Epithelial cell of prostate (primary cell): ENCODE measurements around the gene CD83.
A peak's percentile ranks its signal among the peaks of the same experiment; 100 is the strongest.

Experiments
- DNase-seq: peaks from one replicate; pipeline ENCODE4 v3.0.0-alpha.2; 2011; ENCODE audit warnings: low read depth, low spot score
- H3K27ac ChIP-seq: fragments of 450-650 bp; 2 replicates; pipeline ENCODE4 v1.5.1; 2017; ENCODE audit warnings: mild to moderate bottlenecking

CD83 gene

DNA sequence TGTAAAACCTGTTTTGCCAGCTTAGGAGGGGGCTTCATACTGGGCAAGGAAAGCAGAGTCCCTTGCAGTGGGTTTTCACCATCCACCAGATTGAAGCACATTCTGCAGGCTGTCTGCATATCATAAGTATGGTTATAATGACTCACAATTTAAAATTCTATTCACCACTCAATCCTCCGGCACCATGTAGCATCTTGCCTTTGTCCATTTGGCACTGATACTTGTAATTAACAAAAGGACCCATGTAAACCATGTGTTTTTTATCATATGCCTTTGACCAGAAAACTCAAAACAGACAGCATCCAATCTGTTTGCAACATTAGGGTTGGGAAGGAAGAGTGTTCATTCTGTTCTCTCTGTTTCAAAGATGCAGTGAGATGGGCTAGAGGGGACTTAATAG lies 3.0 kb downstream of the CD83 start:
- no peak for DNase-seq
- no peak overlapping the region for H3K27ac ChIP-seq

DNA sequence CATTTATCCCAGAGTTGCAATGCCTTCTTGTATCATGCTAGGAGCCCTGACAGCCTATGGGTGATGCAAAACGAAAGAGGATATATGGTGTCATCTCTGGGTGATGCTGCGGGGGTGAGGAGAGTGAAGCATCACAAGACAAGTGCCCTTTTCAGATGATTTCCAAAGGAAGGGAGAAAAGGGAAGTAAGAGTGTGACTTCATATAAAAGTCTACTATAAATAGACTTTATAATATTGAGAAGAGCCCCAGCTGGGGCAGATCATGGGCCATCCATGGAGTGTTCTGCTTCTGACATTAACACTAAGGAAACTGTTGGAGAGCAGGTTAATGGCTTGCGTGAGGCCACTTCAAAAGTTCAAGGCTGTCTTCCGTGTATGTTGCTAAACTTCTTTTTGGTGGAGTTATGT lies 4.4 kb downstream of the CD83 start:
- H3K27ac ChIP-seq, result no peak overlapping the region
- no peak for DNase-seq

DNA sequence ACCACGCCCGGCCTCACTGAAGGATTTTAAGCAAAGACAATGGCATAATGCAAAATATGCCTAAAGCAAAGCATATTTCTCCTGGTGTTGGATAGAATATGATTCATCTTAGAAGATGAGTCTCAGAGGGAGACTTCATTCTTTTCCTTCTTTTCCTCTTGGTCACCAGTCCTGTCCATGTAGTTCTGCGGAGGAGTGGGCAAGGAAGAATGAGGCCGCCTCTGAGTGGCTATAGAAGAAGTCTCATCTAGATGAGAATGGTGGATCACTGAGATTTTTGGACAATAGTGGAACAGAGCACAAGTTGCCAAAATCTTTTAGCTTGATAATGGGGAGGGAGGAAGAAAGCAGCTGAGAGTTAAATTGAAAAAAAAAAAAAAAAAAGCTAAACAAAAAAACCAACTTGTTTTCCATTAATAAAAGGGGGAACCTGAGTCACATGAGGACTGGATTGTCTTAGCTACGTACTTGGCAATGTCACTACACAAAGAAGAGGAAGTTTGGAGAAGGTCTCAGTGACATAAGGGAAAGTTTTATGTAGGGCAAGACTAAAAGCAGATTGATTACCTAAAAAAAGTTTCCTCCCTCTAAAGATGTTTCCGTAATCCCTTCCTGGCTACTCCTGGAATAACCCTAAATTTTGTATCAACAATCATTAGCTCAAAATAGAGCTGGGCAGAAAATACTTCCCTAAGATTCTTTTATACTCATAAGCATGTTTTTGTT lies 6.0 kb downstream of the CD83 start:
- H3K27ac ChIP-seq, result no peak overlapping the region
- no peak for DNase-seq

DNA sequence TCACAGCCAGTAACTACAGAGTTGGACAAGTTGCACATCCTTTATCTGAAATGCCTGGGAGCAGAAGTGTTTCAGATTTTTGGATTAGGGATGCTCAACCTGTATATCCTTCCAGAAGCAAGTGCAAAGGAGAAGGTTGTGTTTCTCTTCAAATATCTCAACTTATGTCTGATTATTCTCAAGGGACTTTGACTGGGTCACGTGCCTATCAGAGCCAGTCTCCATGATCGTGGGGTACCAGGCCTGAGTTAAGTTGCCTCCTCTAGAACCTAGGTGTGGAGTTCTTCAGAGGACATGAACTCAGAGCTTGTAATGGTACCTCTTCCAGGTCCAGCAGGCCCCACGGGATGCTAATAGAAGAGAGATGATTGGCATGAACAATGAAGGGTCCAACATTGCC lies 7.8 kb downstream of the CD83 start:
- no peak for DNase-seq

DNA sequence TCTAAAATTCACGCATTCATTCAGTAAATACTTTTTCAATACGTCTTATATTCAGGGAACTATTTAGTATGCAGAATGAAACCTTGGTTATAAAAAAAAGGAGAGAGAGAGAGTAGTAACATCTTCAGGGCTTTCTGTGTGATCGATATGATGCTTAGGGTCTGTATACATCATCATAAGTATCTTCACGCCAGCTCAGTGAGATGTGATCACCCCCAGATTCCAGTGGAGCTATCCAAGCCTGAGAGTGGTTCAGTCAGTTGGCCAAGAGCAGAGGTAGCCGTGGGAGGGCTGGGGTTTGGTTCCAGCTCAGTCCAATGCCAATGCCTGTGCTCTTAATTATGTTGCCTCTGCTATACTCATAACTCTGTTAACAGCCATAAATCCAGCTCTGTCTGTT lies 8.6 kb downstream of the CD83 start:
- H3K27ac ChIP-seq, result no peak overlapping the region
- DNase-seq, result no peak

More for the DNA sequence above, 7.8 kb downstream of the CD83 start:
- H3K27ac ChIP-seq, result no peak overlapping the region

DNA sequence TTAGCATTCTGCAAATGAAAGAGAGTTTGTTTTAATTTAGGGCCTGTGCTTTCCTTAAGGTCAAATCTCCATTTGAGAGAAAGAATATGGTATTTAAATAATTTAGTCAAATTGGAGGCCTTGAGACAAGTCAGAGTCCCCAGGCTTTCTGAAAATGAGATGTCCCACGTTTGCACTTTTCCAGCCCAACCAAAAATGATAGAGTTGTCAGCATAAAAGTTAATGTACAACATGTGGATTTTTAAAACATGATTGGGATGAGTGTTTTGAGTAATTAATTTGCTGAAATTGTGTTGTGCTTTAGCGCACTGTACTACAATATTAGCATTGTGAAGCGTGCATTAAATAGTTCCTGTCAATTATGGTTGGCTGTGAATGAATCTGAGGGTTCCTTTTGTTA lies 10.0 kb downstream of the CD83 start:
- no peak overlapping the region for H3K27ac ChIP-seq
- DNase-seq, result no peak

DNA sequence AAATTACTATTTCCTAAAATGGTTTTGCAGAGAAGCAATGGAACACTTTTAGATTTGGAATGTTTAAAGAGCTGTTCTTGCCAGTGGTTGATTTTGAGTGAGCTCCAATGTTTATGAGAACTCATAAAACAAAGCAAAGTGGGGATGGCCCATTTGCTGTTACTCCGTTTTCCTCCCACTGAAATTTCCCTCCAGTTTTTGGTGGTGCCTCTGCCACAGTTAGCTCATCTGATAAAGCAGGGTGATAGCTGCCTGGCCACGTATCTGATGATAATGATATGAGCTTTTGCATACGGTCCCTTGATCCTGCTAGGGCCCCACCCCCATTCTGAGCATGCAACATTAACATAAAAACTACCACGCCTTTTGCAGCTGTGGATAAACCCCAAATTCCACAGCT lies 10.4 kb downstream of the CD83 start:
- DNase-seq, result no peak
- H3K27ac ChIP-seq, result no peak overlapping the region

DNA sequence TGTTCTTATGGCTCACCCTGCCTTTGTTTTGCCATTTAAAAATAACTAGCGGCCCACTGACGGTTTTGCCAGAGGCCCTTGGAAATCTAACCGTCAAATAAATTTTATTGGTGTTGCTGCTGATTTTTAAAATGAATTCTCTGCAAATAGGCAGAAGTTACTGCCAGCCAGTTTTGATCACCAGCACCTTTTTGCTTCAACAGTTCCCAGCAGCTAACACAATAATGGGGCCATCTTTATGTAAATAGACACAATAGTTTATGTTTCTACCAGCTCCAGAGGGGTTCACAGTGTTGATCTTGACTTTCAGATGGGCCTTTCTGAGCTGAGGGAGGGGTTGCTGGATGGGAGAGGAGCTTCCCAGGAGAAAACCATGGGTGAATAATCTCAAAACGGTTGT lies 11.2 kb downstream of the CD83 start:
- no peak for DNase-seq
- H3K27ac ChIP-seq, result no peak overlapping the region

DNA sequence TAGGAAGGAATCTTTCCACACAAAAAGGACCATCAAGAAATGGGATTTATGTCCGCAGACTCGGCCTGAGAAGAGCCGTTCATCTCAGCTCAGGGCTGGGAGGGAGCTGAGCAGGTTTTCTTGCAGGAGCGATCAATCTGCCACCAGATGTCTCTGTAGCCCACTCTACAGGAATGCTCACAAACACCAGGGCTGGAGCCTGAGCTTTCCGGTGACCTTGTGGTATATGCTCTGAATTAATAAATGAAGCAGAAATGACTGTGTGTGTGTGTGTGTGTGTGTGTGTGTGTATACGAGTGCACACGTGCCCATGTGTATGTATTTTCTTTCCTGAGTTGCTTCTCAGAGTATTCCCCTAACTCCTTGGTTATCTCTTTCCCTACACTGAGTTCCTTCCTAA lies 12.0 kb downstream of the CD83 start:
- DNase-seq, result no peak
- H3K27ac ChIP-seq, result no peak overlapping the region

DNA sequence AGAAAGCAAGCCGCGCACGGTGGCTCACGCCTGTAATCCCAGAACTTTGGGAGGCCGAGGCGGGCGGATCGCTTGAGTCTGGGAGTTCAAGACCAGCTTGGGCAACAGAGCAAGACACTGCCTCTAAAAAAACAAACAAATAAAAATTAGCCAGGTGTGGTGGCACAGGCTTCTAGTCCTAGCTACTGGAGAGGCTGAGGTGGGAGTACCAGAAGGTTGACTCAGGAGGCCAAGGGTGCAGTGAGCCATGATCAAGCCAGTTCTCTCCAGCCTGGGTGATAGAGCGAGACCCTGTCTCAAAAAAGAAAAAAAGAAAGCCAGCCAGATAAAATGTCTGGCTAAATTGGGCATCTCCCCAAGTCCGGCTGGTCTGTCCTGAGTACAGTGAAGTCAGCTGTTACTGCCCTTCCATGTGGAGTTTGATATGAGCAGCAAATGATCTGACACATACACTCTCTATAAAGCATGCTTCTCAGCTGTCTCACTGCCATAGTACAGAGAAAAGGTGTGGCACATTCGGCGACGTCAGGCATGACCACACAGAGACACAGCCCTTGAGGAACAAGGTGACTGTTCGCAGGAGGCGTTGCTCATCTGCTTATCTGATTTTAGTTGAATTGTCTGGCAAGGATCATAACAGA lies 13.0 kb downstream of the CD83 start:
- no peak overlapping the region for H3K27ac ChIP-seq
- DNase-seq, result peak; percentile 59

DNA sequence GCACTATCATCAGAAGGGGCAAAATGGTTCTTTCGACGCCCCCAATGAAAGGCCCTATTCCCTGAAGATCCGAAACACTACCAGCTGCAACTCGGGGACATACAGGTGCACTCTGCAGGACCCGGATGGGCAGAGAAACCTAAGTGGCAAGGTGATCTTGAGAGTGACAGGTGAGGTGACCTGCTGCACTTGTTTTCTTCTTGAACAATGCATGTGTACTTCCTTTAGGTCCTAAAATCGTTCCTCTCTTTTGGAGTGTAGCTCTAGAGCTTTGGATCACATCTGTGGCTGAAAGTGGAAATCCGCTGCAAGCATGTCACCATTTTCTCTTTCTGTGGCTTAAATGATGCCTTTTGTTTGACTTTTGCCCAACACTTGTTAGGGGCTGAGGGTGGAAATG lies 14.0 kb downstream of the CD83 start:
- H3K27ac ChIP-seq, result no peak overlapping the region
- DNase-seq, result no peak

DNA sequence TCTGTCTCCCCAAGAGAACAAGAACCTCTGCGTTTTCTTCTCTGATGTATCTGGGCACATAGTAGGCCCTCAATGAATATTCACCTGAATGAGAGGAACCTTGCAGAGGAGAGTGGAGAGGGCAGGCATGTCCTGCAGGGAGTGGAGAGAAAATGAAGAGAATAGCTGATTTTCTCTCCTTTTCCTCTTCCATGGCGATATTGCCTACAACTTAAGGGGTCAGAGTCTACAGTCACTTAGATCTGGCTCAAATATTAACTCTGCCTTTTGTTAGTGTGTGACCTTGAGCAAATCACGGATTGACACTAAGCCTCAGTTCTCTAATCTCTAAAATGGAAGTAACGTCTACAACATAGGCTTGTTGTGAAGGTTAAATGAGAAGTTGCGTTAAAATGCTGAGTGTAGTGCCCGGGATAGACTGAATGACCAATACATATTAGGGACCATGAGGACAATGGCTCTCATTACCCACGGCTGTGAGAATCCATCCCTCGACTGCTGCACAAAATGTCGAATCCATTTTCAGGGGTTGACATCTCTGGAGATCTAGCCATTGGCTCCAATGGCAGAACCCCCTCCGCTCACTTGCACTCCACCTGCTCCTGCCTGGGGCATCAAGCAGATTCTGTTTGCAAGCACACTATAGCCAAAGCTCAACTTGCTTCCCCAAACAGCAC lies 14.8 kb downstream of the CD83 start:
- DNase-seq, result no peak
- H3K27ac ChIP-seq, result no peak overlapping the region

DNA sequence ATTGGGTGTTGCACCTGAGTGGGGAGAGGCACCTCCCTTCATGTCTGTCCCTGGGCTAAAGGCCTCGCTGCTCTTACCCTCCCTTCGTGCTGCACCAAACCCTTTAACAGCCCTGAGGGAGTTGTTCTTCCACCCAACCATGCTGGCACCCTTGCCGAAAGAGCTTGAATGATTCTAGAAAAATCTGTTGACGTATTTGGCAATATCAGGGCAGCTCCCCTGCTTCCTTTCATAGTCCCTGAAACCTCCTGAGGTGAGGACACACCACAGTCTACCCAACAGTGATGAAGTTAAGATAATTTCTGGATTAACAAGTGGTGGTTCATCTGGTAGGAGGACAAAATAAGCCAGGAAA lies 15.3 kb downstream of the CD83 start:
- H3K27ac ChIP-seq, result no peak overlapping the region
- no peak for DNase-seq

DNA sequence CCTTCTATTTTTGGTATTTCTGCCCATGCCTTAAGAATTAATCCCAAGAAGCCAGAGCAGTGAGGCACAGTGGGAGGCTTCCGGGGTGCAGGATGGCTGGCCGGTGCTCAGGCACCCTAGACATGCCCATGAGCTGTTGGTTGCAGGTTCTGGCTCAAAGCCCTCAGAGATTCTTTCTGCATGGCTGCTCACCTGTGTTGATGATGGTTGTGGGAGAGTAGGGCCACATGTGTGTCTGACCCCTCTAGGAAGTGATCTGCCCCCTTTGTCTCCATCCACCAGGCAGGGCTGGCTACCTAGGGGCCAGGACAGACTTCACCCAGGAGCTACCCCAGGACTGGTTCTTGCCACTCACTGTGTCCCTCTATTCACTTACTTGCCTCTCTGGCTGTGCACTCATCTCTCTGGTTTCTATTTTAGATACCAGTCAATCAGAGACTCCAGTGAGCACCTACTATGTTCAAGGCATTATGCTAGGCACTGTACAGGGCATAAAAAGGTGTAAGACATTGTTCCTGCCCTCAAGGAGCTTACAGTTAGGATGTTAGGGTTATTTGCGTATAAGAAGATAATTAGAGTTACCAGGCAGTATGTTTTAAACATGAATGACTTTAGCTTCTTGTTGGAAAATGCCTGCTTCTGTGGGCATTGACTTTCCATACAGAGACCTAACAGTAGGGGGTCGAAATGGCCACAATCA lies 16.8 kb downstream of the CD83 start:
- DNase-seq, result no peak
- no peak overlapping the region for H3K27ac ChIP-seq

DNA sequence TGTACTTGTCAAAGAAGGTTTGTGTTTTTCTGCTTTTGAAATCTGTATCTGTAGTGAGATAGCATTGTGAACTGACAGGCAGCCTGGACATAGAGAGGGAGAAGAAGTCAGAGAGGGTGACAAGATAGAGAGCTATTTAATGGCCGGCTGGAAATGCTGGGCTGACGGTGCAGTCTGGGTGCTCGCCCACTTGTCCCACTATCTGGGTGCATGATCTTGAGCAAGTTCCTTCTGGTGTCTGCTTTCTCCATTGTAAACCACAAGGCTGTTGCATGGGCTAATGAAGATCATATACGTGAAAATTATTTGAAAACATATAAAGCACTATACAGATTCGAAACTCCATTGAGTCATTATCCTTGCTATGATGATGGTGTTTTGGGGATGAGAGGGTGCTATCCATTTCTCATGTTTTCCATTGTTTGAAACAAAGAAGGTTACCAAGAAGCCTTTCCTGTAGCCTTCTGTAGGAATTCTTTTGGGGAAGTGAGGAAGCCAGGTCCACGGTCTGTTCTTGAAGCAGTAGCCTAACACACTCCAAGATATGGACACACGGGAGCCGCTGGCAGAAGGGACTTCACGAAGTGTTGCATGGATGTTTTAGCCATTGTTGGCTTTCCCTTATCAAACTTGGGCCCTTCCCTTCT lies 18.4 kb downstream of the CD83 start:
- H3K27ac ChIP-seq, result no peak overlapping the region
- DNase-seq, result no peak

DNA sequence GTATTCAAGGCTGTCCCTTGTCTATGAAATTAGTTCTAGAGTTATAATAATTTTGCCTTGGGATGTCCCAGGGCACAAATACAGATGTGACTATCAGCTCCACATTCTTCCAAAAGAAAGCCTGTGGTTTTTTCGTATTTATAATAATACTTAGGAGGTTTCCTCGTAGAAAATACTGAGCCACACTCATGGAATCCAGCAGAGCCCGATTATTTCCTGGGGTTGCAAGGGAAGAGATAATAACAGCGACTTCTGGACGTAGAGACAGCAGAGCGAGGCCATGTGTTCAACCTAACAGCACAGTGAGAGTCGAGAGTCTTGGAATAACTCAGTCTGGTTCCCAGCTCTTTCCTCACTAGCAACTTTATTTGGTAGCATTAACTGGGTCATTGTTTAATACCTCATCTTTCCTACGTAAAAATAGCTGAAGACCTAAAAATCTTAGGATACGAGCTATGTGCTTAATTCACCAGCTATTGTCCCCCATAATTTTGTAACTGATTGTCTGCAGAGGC lies 21.2 kb downstream of the CD83 start:
- no peak for DNase-seq
- no peak overlapping the region for H3K27ac ChIP-seq

DNA sequence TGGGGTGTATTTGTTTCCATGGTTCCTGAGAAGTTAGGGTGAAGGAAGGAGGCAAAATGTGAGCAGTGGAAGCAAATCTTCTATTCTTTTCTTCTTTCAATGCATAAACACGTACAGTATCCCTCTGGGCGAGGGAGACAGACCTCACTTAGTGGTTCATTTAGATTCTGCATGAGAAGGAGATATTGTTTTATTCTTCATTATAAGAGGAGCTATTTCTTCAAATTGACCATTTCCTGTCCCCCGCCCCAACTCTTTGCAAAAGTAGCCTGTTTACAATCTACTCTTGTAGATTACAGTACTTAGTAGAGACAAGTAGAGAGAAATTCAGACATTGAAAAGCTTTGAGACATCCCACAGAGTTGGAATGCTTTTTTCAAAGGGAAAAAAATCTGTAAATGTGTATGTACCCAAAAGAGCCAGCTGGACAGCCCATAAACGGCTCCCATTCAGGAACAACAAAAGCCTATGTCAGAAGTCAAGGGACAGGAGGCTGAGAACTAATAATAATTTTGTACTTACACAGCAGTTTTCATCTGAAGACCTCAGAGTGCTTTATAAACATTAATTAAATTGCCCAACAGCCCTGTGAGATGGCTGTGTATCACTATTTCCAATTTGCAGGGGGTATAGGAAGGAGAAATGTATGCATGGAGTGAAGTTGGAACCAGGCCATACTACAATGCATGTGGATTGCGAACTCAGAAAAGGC lies 23.9 kb downstream of the CD83 start:
- H3K27ac ChIP-seq, result no peak overlapping the region
- DNase-seq, result no peak

DNA sequence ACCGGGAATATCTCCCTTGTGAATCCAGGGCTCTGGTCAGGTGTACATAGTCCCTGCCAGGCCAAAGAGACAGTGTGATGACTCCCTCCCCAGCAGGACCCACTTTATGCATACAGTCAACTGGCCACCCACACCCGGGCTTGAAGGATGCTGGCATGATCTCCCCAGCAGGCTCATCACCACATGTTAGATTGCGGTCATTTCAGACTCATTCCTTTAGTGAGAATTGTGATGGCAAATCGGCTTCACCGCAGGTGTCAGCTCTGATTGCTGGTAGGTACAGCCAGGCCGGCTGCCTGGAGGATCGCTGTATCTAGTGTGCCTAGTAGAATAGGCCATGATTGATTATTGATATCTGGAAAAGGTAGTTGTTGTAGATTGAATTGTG lies 24.5 kb downstream of the CD83 start:
- H3K27ac ChIP-seq, result no peak overlapping the region
- no peak for DNase-seq

DNA sequence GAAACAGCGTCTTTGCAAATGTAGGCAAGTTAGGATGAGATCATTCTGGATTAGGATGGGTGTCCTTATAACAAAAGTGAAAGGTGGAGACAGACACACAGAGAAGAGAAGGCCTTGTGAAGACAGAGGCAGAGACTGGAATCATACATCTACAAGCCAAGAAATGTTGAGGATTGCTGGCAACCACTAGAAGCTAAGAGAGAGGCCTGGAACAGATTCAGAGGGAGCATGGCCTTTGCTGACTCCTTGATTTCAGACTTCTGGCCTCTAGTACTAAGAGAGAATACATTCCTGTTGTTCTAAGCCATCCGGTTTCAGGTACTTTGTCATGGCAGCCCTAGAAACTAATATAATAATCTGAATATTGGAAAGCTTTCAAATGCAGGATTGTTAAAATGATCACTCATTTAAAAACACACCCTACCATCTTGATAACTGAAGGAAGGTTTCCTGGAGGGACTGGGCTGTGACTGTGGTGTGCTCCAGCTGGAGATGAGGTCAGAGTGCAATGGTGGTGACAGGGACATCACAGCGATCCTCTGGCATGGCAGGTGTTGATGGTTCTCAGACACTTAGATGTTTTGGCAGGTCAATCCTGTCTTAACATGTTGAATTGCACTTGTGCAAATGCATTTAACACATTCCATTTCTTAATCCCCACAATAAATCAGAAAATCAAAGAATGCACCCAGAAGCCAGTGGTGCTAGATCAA lies 25.1 kb downstream of the CD83 start:
- no peak overlapping the region for H3K27ac ChIP-seq
- no peak for DNase-seq
